SJCRH30 (cell line): Measurements from ENCODE around the gene LRRC52. TPM values are rescaled to one million over a fixed set of nuclear protein-coding genes. Genes with fewer than 3 reads are reported as not detected.

Experiments used
- DNase-seq, 2 experiments: peaks; one replicate each; pipeline ENCODE4 v3.0.0-alpha.2; 2015 to 2020
- H3K27ac ChIP-seq: fragments of 250-450 bp; sonication (Bioruptor Pico); 2 replicates; pipeline ENCODE4 v1.5.1; 2020; ENCODE audit warnings: mild to moderate bottlenecking, moderate library complexity
- H3K27me3 ChIP-seq: fragments of 250-450 bp; sonication (Bioruptor Pico); 2 replicates; pipeline ENCODE4 v1.5.1; 2020; ENCODE audit warnings: mild to moderate bottlenecking, moderate library complexity
- H3K36me3 ChIP-seq: fragments of 250-450 bp; sonication (Bioruptor Pico); 2 replicates; pipeline ENCODE4 v1.5.1; 2020; ENCODE audit warnings: mild to moderate bottlenecking, moderate library complexity
- H3K4me1 ChIP-seq: fragments of 250-450 bp; sonication (Bioruptor Pico); 2 replicates; pipeline ENCODE4 v1.5.1; 2020; ENCODE audit warnings: mild to moderate bottlenecking, moderate library complexity
- H3K4me3 ChIP-seq: fragments of 250-450 bp; sonication (Bioruptor Pico); 2 replicates; pipeline ENCODE4 v1.5.1; 2020; ENCODE audit warnings: mild to moderate bottlenecking, moderate library complexity
- H3K9me3 ChIP-seq: fragments of 250-450 bp; sonication (Bioruptor Pico); replicated peaks from 2 replicates; pipeline ENCODE4 v1.5.1; 2020; ENCODE audit warnings: mild to moderate bottlenecking, moderate library complexity
- total RNA-seq: library from RNA; depleted of rRNA; stranded (reverse); fragments of >200 nt; shearing (Covaris generic); gene quantifications from 2 replicates; pipeline ENCODE4 v1.2.3, GENCODE V29; 2014; rRNA removed

LRRC52 gene, protein sequence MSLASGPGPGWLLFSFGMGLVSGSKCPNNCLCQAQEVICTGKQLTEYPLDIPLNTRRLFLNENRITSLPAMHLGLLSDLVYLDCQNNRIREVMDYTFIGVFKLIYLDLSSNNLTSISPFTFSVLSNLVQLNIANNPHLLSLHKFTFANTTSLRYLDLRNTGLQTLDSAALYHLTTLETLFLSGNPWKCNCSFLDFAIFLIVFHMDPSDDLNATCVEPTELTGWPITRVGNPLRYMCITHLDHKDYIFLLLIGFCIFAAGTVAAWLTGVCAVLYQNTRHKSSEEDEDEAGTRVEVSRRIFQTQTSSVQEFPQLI
- total RNA-seq, result not detected in 2 replicates

DNA sequence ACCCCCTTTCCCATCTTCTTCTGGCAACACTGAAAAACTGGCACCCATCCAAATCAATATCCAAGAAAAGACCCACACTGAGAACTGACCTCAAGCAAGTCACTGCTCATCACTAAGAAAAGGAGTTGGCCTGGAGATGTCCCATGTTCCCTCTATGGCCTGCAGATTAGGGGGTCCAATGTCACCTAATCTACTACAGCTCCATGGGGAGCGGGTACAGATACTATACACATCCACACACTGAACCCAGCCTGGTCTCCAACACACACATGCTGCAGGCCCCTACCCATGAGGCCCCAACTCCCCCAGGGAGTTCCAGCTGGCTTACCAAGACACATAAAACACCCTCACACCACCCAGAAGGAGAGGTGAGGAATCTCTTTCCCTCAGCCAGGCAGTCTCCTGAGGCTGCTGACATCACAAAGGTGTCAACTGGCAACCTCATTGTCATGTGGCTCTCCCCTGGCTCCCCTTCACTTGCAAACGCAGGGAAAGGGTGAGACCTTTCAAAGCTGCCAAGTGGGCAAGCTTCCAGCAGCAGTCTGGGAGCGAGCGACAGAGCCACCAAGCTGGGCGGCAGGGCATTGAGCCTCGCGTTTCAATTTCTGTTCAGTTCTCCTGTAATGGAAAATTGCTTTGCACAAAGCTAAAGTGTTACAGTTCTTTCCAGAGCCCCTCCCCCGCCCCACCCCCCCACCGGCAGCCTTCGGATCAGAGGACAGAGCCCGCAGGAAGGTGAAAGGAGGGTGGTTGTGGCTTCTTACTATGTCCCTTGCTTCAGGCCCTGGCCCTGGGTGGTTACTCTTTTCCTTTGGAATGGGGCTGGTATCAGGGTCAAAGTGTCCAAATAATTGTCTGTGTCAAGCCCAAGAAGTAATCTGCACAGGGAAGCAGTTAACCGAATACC is at the start of gene LRRC52:
TSS of gene LRRC52 (plus strand) at position 469 of the 907 bp plus-strand sequence. CDS start at position 766, 297 bp downstream.
- H3K9me3 ChIP-seq, result no peaks in the 10 kb centered on the region
- no peaks in the 10 kb centered on the region for H3K36me3 ChIP-seq
- no peak within 1 kb of the TSS for H3K4me3 ChIP-seq
- DNase-seq, result peak; percentile 27 to 42
- H3K4me1 ChIP-seq, result peaks cover 15% of the 10 kb centered on the region
- no peaks in the 10 kb centered on the region; the same call in 1 of the 2 replicates for H3K27me3 ChIP-seq
- no peak within 1 kb of the TSS for H3K27ac ChIP-seq

DNA sequence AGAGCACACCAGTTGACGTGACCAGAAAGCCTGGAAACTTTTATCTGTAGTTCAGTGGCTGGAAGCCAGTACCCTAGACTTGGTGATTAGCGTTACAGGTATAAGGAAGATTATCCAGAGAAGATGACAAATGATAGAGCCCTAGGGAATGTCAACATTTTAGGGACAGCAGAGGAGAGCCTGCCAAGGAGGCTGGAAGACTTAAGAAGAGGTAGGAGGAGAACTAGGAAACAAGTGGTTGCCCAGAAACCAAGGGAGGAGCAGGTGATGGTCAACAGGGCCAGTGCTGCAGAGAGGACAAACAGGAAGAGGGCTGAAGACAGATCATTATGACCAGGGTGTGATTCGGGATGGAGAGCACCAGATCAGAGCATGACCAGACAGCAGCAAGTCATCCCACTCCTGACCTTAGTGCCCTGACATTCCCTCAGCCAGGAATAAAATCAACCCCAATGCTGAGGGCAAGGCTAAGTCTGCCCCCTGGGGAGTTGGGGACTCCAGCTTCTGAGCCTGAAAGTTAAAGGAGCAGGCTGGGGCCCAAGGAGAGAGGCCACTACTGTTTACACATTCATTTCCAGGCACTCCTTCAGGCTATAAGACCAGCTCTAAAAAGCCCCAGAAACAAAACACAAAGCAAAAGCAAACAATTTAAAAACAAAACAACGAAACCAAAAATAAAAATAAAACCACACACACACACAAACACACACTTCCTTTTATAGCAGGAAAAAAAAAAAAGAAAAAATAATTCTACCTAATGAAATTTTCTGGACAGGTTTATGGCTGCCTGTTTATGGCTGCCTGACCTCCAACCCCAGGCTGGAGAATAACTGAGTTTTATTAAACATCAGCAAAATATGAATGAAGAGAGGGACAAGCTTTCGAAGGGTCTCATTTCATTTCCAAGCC is 48.6 kb upstream of the LRRC52 start:
- peaks cover 12% of the 10 kb centered on the region for H3K4me1 ChIP-seq
- H3K27ac ChIP-seq, result no peak overlapping the region
- H3K4me3 ChIP-seq, result no peak overlapping the region
- no peak for DNase-seq
- no peaks in the 10 kb centered on the region for H3K9me3 ChIP-seq
- H3K36me3 ChIP-seq, result no peaks in the 10 kb centered on the region
- H3K27me3 ChIP-seq, result no peaks in the 10 kb centered on the region

DNA sequence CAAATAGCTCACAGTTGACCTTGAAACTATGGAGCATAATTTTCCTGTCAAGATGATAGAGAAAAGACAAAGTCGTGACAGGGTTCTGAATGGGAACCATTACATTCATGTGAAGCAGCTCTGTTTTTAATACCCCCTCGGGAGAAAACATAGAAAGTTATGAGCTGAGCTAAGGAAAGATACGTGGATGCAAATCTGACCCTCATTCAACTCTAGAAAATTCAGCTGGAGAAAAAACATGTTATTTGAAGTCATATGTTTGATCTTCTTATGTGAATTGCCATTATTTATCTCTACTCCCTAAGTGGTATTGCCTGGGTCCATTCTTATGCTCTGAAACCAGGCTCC is 48.0 kb upstream of the LRRC52 start:
- Histone ChIP-seq H3K9me3 (no peaks in the 10 kb centered on the region), H3K27ac (no peak overlapping the region), H3K4me3 (no peak overlapping the region), H3K36me3 (no peaks in the 10 kb centered on the region), H3K27me3 (no peaks in the 10 kb centered on the region), H3K4me1 (peaks cover 12% of the 10 kb centered on the region)
- DNase-seq, result no peak

DNA sequence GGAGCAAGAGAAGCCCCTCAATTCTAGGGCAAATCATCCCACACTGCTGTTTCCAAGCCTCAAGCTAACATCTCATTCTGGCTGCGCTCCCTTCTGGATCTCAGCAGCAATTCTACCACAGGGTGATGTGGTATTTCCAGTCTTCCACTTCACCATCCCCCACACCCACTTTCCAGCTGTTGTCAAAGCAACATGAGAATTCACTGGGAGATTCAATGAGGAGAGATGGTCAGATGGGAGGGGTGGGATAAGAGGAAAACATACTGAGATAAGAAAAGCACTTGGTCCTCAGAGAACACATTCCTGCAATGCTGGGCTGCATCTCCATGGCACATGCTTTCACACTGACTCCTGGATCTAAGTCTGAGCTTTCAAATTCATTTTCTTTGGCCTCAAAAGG is 47.3 kb upstream of the LRRC52 start:
- H3K27ac ChIP-seq, result no peak overlapping the region
- no peaks in the 10 kb centered on the region for H3K27me3 ChIP-seq
- H3K4me1 ChIP-seq, result peaks cover 12% of the 10 kb centered on the region
- no peak overlapping the region for H3K4me3 ChIP-seq
- no peaks in the 10 kb centered on the region for H3K36me3 ChIP-seq
- H3K9me3 ChIP-seq, result no peaks in the 10 kb centered on the region
- DNase-seq, result peak; percentile 45 to 63

DNA sequence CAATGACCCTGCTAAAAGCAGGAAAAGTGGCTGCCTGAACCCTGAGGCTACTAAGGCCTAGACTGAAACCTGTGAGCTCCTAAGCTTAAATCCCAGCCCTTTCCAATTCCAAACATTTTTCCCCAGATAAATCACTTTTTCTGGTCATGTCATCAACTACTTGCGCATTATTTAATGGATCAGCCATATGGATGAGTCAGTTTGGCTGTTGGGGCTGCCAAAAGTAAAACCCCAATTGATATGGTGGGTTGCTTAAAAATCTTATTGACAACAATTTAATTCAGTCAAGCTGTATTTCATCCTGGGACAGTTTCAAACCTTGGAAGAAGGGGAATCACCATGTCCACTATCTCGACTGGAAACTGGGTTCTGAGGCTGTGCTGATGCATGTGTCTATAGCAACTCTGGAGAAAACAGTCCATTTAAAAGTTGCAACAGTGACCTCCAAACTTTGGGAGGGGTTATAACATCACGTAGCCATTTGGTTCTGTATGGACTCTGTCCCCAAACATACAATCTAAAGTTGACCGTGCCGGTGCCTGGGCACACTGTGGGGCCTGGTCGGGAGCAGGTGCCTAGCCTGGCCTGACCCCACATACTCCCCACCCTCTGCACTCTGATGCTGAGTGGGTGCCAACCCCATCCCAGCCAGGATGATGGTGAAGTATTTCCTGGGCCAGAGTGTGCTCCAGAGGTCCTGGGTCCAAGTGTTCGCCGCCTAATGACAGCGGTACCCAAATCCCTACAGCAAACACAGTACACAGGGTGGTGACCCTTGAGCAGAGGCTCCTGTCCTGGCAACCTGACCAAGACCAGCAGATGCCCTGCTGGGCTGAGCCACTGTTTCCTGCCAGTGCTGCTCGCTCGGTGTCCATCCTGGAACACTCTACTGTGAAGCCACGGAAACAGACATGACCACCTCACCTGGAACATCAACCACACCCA is 46.5 kb upstream of the LRRC52 start:
- no peaks in the 10 kb centered on the region for H3K36me3 ChIP-seq
- no peak overlapping the region for H3K4me3 ChIP-seq
- no peak for DNase-seq
- no peaks in the 10 kb centered on the region for H3K9me3 ChIP-seq
- no peaks in the 10 kb centered on the region for H3K27me3 ChIP-seq
- H3K27ac ChIP-seq, result no peak overlapping the region
- peaks cover 12% of the 10 kb centered on the region for H3K4me1 ChIP-seq

DNA sequence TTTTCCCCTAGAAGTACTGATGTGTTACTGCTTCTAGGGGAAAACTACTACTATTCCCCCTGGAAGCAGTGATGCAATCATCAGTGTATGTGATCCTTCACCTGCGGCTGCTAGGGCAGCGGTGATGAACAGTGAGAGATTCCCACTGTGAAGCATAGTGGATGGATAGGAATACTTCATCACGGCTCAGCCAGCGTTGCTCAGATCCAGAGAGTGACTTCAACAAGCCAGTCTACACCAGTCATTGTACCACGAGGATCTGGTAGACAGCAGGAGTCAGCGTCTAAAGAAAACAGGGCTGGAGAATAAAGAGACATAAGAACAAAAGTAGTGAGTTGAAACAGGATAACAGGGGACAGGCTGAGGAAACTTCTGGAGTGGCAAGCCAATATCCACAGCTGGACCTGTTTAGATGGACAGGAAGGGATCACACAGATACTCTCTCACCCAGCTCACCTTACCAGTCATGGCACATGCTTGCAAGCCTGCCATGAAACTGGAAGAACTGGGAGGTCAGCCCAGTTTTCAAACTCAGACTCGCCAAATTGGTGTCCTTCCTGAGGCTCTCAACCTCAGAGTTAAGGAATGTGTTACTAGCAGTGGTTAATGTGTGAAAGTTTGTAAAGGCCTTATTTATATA is 42.4 kb upstream of the LRRC52 start:
- Histone ChIP-seq H3K4me1 (peaks cover 6% of the 10 kb centered on the region), H3K9me3 (no peaks in the 10 kb centered on the region), H3K36me3 (no peaks in the 10 kb centered on the region), H3K4me3 (no peak overlapping the region), H3K27me3 (no peaks in the 10 kb centered on the region), H3K27ac (no peak overlapping the region)
- DNase-seq, result no peak

DNA sequence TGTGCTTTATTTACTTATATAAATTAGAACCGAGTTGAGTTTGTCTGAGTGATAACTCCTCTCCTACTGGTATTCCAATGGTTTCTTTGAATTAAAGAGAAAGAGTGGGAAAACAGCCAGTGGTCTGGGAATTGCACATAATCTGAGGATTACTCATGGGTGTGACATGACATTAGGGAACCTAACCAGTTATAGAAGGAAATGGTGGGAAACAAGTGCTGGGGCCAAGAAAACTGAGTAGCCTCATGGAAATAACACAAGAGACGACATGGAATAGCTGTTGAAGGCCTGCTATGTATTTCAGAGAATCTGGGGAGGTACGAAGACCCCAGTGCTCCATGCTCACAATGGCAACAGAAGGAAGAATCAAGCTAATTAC is 41.8 kb upstream of the LRRC52 start:
- Histone ChIP-seq H3K4me1 (peaks cover 1% of the 10 kb centered on the region; the same call in 1 of the 2 replicates), H3K27ac (no peak overlapping the region), H3K4me3 (no peak overlapping the region), H3K27me3 (no peaks in the 10 kb centered on the region), H3K36me3 (no peaks in the 10 kb centered on the region), H3K9me3 (no peaks in the 10 kb centered on the region)
- DNase-seq, result no peak

DNA sequence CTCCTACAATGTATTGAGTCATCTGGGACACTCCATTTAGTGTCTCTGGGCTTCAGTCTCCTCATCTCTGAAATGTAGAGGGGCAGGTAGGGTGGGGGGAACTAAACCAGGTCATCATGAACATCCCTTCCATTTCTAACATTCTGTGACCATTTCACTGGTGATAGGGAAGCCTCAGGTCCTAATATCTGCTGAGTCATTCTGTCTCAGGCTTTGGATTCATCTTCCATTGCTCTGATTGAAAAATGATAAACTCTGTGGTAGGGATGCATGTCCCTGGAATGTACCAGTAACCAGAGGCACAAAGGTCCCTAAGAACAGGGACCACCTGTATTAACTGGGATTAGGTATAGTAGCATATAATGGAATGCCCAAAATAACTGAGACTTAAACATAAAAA is 36.2 kb upstream of the LRRC52 start:
- DNase-seq, result no peak
- Histone ChIP-seq H3K27me3 (no peaks in the 10 kb centered on the region), H3K4me1 (0 out of 2 replicates have a peak, but pooled peaks cover 8% of the 10 kb centered on the region), H3K27ac (no peak overlapping the region), H3K9me3 (no peaks in the 10 kb centered on the region), H3K4me3 (no peak overlapping the region), H3K36me3 (no peaks in the 10 kb centered on the region)

DNA sequence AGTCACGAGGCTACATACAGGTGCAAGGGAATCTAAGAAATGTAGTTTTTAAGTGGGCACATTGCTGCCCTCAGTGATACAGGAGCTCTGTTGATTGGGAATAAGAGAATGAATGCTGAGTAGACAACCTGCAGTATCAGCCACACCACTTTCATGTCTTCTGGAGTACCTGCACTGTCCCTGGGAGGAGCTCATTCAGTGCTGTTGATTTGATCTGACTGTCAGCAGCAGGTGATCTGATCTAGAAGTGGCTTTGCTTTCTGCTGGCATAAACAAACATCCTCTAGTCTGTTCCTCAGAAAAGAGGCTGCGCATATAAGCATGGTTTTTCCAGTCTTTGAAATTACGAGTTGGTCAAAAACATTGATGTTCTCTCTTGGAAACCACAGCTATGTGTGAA is 35.5 kb upstream of the LRRC52 start:
- Histone ChIP-seq H3K27ac (no peak overlapping the region), H3K36me3 (no peaks in the 10 kb centered on the region), H3K9me3 (no peaks in the 10 kb centered on the region), H3K27me3 (no peaks in the 10 kb centered on the region), H3K4me1 (0 out of 2 replicates have a peak, but pooled peaks cover 8% of the 10 kb centered on the region), H3K4me3 (no peak overlapping the region)
- DNase-seq, result peak in 1 of 2 experiments; percentile 25

DNA sequence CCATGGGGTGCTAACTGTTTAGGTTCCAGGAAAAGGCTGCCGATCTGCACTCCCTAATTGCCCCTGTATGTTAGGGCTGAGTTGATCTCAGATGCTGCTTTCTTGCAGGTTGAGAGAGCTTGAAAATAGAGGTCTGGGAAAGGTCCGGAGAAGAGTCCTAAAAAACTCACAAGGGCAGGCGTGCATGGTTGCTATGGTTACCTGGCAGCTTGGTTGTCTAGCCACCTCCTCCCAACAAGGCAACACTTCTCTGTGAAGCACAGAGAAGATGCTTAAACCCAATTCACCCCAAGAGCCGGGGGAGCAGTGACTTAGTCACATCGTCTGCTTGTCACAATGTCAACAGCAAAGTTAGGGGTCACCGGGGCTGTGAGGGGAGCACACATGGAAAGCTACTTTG is 31.0 kb upstream of the LRRC52 start:
- H3K4me3 ChIP-seq, result no peak overlapping the region
- no peaks in the 10 kb centered on the region for H3K36me3 ChIP-seq
- no peak for DNase-seq
- H3K27ac ChIP-seq, result no peak overlapping the region
- H3K9me3 ChIP-seq, result no peaks in the 10 kb centered on the region
- 0 out of 2 replicates have a peak, but pooled peaks cover 5% of the 10 kb centered on the region for H3K4me1 ChIP-seq
- 0 out of 2 replicates have a peak, but pooled peaks cover 2% of the 10 kb centered on the region for H3K27me3 ChIP-seq

DNA sequence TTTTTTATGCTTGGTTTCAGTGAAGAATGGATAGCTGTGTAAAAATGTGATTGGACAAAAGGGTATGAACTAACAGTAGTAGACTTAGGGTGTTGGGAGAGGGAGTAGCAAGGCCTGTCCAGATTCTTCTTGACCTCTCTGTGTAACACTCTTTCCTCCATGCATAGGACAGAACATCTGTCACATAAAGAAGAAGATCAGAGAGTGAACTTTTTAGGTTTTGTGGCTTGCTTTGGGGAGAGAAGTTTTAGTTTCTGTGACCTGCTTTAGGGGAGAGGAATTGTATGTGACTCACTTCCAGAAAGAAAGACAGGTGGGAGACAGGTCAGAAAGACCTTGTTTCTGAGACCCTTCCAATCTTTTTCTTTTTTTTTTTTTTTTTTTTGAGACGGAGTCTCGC is 27.3 kb upstream of the LRRC52 start:
- H3K9me3 ChIP-seq, result no peaks in the 10 kb centered on the region
- H3K27me3 ChIP-seq, result 0 out of 2 replicates have a peak, but pooled peaks cover 2% of the 10 kb centered on the region
- no peaks in the 10 kb centered on the region for H3K4me1 ChIP-seq
- H3K4me3 ChIP-seq, result no peak overlapping the region
- no peaks in the 10 kb centered on the region for H3K36me3 ChIP-seq
- DNase-seq, result no peak
- no peak overlapping the region for H3K27ac ChIP-seq

DNA sequence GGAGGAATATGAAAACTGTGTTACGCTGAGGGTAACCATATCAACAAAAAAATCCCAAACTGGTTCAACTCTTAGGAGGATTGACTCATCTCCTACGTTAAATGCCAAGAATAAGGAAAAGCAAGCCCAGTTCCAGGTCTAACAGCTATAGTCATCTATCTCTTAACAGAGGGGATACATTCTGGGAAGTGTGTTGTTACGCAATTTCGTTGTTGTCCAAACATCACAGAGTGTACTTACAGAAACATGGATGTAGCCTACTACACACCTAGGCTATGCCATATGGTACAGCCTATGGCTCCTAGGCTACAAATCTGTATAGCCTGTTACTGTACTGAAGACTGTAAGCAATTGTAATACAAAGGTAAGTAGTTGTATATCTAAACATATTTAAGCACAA is 23.2 kb upstream of the LRRC52 start:
- no peaks in the 10 kb centered on the region for H3K36me3 ChIP-seq
- no peaks in the 10 kb centered on the region; the same call in 1 of the 2 replicates for H3K9me3 ChIP-seq
- H3K4me3 ChIP-seq, result no peak overlapping the region
- H3K27ac ChIP-seq, result no peak overlapping the region
- no peak for DNase-seq
- no peaks in the 10 kb centered on the region for H3K4me1 ChIP-seq
- H3K27me3 ChIP-seq, result no peaks in the 10 kb centered on the region

DNA sequence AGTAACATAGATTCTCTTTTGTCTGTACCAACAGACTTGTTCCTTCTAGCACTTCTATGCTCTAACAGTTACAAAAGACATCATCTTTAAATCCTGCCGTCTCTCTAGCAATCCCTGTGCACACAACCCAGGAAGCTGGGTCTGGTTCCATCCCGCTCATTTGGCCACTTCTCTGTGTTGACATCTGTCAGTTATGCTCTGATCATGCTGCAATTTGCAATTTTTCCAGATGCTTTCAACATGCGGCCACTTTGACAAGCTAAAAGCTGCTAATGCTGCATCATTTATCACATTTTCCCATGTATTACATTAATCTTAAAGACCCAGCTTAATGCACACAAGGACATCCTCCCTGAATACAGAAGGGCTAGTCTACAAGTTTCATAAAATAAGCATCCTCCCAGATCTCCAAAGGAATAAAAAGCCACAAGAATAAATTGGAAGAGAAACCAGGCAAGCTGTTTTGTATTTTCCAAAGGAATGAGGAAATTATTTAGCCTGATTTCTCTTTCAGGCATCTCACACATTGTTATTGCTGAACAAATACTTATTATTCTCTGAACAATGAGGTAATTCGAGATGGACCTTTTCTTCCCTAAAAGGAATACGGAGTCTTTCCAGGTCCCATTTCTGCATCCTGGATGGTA is 19.0 kb upstream of the LRRC52 start:
- no peaks in the 10 kb centered on the region for H3K4me1 ChIP-seq
- peaks cover 3% of the 10 kb centered on the region; the same call in 1 of the 2 replicates for H3K9me3 ChIP-seq
- no peak overlapping the region for H3K4me3 ChIP-seq
- H3K27ac ChIP-seq, result no peak overlapping the region
- DNase-seq, result no peak
- H3K27me3 ChIP-seq, result no peaks in the 10 kb centered on the region
- no peaks in the 10 kb centered on the region for H3K36me3 ChIP-seq
